Caco-2 (cell line): ENCODE data around the gene RYR2. TPM values are rescaled to one million over a fixed set of nuclear protein-coding genes. Genes with fewer than 3 reads are reported as not detected.

Experiments
- BruUV-seq: library from RNA; stranded (reverse); fragments of 400-500 nt; replicated peaks from 2 replicates; lab custom pipeline; 2021; lab: Mats Ljungman, UMichigan
- CTCF ChIA-PET: fragments of 300-600 bp; sonication (Branson Sonifier 250); formaldehyde crosslinking; loops from one replicate; lab custom pipeline; 2022; ENCODE audit warnings: antibody characterized with exemption; lab: Charles Lee
- POLR2A ChIA-PET: fragments of 300-600 bp; sonication (Branson Sonifier 250); formaldehyde crosslinking; loops from one replicate; lab custom pipeline; 2022; ENCODE audit warnings: antibody characterized with exemption; lab: Charles Lee
- DNase-seq, 2 experiments: peaks; one replicate each; pipeline versions ENCODE4 v3.0.0 to v3.0.0-alpha.2; 2020 to 2022
- H3K27me3 ChIP-seq: replicated peaks from 2 replicates; pipeline ENCODE4 v1.6.0; 2011; ENCODE audit warnings: low read length; ENCODE audit not compliant: control insufficient read depth, insufficient read depth
- H3K36me3 ChIP-seq: 2 replicates; pipeline ENCODE4 v1.5.1; 2011; ENCODE audit warnings: low read length; ENCODE audit not compliant: control insufficient read depth, insufficient read depth
- H3K4me1 ChIP-seq: fragments of 250-450 bp; sonication (Bioruptor Pico); 2 replicates; pipeline ENCODE4 v1.5.1; 2020; ENCODE audit warnings: mild to moderate bottlenecking
- H3K4me3 ChIP-seq: 2 replicates; pipeline ENCODE4 v1.5.1; 2011; ENCODE audit warnings: low read depth, mild to moderate bottlenecking, control low read depth, low read length
- H3K9me3 ChIP-seq: fragments of 250-450 bp; sonication (Bioruptor Pico); 2 replicates; pipeline ENCODE4 v1.5.1; 2020; ENCODE audit warnings: mild to moderate bottlenecking, moderate library complexity
- H3K27ac Mint-ChIP-seq: one replicate; pipeline ENCODE4 v1.8.0; 2022; ENCODE audit warnings: mixed read lengths; ENCODE audit not compliant: unreplicated experiment
- H3K27me3 Mint-ChIP-seq: one replicate; pipeline ENCODE4 v1.8.0; 2022; ENCODE audit warnings: mixed read lengths; ENCODE audit not compliant: insufficient read depth, unreplicated experiment
- H3K36me3 Mint-ChIP-seq: one replicate; pipeline ENCODE4 v1.8.0; 2022; ENCODE audit warnings: mild to moderate bottlenecking, mixed read lengths; ENCODE audit not compliant: insufficient read depth, unreplicated experiment
- H3K4me1 Mint-ChIP-seq: one replicate; pipeline ENCODE4 v1.8.0; 2022; ENCODE audit warnings: low read depth, mixed read lengths; ENCODE audit not compliant: unreplicated experiment
- H3K4me3 Mint-ChIP-seq: one replicate; pipeline ENCODE4 v1.8.0; 2022; ENCODE audit warnings: mild to moderate bottlenecking, moderate library complexity, mixed read lengths; ENCODE audit not compliant: unreplicated experiment
- H3K9me3 Mint-ChIP-seq: one replicate; pipeline ENCODE4 v1.8.0; 2022; ENCODE audit warnings: mixed read lengths; ENCODE audit not compliant: unreplicated experiment
- intact Hi-C: fragments of 100-400 bp; cut with micrococcal nuclease; formaldehyde crosslinking; loops from one replicate; pipeline ENCODE4 v1.10.0; 2022; ENCODE audit not compliant: unreplicated experiment
- total RNA-seq: library from RNA; stranded (reverse); gene quantifications from 2 replicates; pipeline ENCODE4 v1.2.3, GENCODE V29; 2022
- TF ChIP-seq, protein P1 (sequence below), 2 experiments: fragments of 200-600 bp in 1 of 2; IDR thresholded peaks; 1 replicate in 1 of 2; 2 replicates in 1 of 2; pipeline versions ENCODE4 v1.5.1 to v1.8.0; 2011 to 2022; ENCODE audit warnings: antibody characterized with exemption in 1 of 2, control low read depth in 1 of 2, inconsistent platforms in 1 of 2, low read depth in 1 of 2, low read length in 1 of 2, mild to moderate bottlenecking in 1 of 2, moderate library complexity in 1 of 2; ENCODE audit not compliant: insufficient read depth in 1 of 2, severe bottlenecking in 1 of 2, unreplicated experiment in 1 of 2

RYR2 gene
- total RNA-seq, 1 experiment from 2014 or later: 3.4 TPM

DNA sequence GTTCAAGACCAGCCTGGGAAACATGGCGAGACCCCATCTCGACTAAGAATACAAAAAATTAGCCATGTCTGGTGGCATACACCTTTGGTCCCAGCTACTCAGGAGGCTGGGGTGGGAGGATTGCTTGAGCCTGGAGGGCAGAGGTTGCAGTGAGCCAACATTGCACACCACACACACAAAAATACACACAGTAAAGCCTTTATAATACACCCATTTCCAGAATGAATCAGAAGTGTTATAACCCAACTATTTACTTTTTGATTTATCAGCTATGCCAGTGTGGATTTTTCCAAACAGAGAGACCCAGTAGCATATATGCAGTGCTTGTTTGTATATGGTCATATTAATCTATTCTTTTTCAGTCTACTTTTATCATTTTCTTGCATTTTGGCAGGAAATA lies 648.7 kb downstream of the RYR2 start:
- ChIA-PET POLR2A (no interaction called here), CTCF (no interaction called here)
- Histone ChIP-seq H3K4me3 (no peak overlapping the region), H3K4me1 (peaks cover 9% of the 10 kb centered on the region), H3K9me3 (no peaks in the 10 kb centered on the region), H3K36me3 (no peaks in the 10 kb centered on the region), H3K27me3 (no peaks in the 10 kb centered on the region)
- H3K9me3 Mint-ChIP-seq: no peaks in the 10 kb centered on the region
- peaks cover 8% of the 10 kb centered on the region for H3K4me1 Mint-ChIP-seq
- intact Hi-C loops: no loop called here
- H3K4me3 Mint-ChIP-seq: no peak overlapping the region
- no peaks in the 10 kb centered on the region for H3K27me3 Mint-ChIP-seq
- BruUV-seq: no TSS peak
- no peak overlapping the region for H3K27ac Mint-ChIP-seq
- TF ChIP-seq, protein P1, sequence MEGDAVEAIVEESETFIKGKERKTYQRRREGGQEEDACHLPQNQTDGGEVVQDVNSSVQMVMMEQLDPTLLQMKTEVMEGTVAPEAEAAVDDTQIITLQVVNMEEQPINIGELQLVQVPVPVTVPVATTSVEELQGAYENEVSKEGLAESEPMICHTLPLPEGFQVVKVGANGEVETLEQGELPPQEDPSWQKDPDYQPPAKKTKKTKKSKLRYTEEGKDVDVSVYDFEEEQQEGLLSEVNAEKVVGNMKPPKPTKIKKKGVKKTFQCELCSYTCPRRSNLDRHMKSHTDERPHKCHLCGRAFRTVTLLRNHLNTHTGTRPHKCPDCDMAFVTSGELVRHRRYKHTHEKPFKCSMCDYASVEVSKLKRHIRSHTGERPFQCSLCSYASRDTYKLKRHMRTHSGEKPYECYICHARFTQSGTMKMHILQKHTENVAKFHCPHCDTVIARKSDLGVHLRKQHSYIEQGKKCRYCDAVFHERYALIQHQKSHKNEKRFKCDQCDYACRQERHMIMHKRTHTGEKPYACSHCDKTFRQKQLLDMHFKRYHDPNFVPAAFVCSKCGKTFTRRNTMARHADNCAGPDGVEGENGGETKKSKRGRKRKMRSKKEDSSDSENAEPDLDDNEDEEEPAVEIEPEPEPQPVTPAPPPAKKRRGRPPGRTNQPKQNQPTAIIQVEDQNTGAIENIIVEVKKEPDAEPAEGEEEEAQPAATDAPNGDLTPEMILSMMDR (IDR thresholded peaks at IDR 0.05; ENCODE audit: insufficient read depth in 1 of 2, low read depth in 1 of 2, low read length in 1 of 2, severe bottlenecking in 1 of 2, unreplicated experiment in 1 of 2): no peak
- no peaks in the 10 kb centered on the region for H3K36me3 Mint-ChIP-seq
- no peak for DNase-seq

DNA sequence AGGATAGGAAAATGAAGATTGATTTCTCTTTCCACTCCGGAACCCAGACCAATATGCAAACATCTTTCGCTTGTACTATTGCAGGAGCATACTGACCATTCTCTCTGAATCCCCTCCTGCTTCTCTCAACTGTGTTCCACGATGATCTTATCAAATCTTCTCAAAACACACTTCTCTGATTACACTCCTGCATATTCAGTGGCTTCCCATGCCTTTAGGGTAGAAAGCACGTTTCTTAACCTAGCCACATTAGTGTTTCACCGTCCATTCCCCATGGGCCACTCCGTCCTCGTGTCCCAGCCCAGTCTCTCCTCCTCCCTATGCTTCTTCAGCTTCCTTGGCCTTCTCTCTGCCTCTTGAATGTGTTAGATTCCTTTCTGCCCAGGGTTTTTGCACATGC lies 650.3 kb downstream of the RYR2 start:
- Histone ChIP-seq H3K27me3 (no peaks in the 10 kb centered on the region), H3K9me3 (no peaks in the 10 kb centered on the region), H3K4me1 (no peaks in the 10 kb centered on the region), H3K4me3 (no peak overlapping the region), H3K36me3 (no peaks in the 10 kb centered on the region)
- Mint-ChIP-seq H3K9me3 (no peaks in the 10 kb centered on the region), H3K27ac (no peak overlapping the region), H3K4me3 (no peak overlapping the region), H3K27me3 (no peaks in the 10 kb centered on the region), H3K4me1 (no peaks in the 10 kb centered on the region), H3K36me3 (no peaks in the 10 kb centered on the region)
- intact Hi-C loops: no loop called here
- POLR2A ChIA-PET: no interaction called here
- CTCF ChIA-PET: no interaction called here
- TF ChIP-seq, protein P1 (IDR thresholded peaks at IDR 0.05; ENCODE audit: insufficient read depth in 1 of 2, low read depth in 1 of 2, low read length in 1 of 2, severe bottlenecking in 1 of 2, unreplicated experiment in 1 of 2): no peak
- BruUV-seq: no TSS peak
- no peak for DNase-seq

DNA sequence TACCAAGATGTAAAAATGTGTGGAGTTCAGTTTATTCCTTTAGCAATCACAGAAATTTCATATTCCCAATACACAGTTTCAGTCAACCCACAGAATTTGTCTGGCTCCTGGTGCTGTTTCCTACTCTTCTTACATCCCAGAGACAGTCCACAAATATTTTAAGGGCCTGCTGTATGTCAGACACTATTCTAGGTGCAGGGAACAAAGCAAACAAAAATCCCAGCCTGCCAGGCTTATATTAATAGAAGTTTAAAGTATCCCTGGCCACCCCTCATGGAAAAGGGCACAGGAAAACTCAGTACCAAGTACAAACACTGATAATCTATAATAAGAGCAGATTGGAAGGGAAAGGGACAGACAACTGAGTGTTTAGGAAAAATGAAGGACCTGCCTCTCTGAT lies 653.9 kb downstream of the RYR2 start:
- Mint-ChIP-seq H3K9me3 (no peaks in the 10 kb centered on the region), H3K36me3 (no peaks in the 10 kb centered on the region), H3K27me3 (no peaks in the 10 kb centered on the region), H3K4me3 (no peak overlapping the region), H3K27ac (no peak overlapping the region), H3K4me1 (no peaks in the 10 kb centered on the region)
- no TSS peak for BruUV-seq
- intact Hi-C loops: no loop called here
- no peaks in the 10 kb centered on the region for H3K36me3 ChIP-seq
- no peak for DNase-seq
- TF ChIP-seq, protein P1 (IDR thresholded peaks at IDR 0.05; ENCODE audit: insufficient read depth in 1 of 2, low read depth in 1 of 2, low read length in 1 of 2, severe bottlenecking in 1 of 2, unreplicated experiment in 1 of 2): no peak
- H3K4me3 ChIP-seq: no peak overlapping the region
- H3K4me1 ChIP-seq: no peaks in the 10 kb centered on the region
- CTCF ChIA-PET: interaction anchor here (0.6 kb wide), 1 partner anchor 87 kb away, joined by 4 read pairs; no protein-coding TSS in a partner anchor
- no peaks in the 10 kb centered on the region for H3K9me3 ChIP-seq
- no peaks in the 10 kb centered on the region for H3K27me3 ChIP-seq
- POLR2A ChIA-PET: no interaction called here
